SK-N-SH (cell line): ENCODE data around the gene HOXC5.

ENCODE experiments used
- CHD2 ChIP-seq: fragments of 150-350 bp; IDR thresholded peaks from 2 replicates; pipeline ENCODE4 v1.6.1; 2018; ENCODE audit warnings: low read length; ENCODE audit not compliant: partially characterized antibody
- CTCF ChIP-seq: fragments of 200-600 bp; sonication (generic); IDR thresholded peaks from 2 replicates; pipeline ENCODE4 v1.6.1; 2017; ENCODE audit warnings: antibody characterized with exemption, mild to moderate bottlenecking, moderate library complexity
- EZH2phosphoT487 ChIP-seq: fragments of 200-600 bp; sonication (generic); IDR thresholded peaks from 2 replicates; pipeline ENCODE4 v1.6.1; 2017; ENCODE audit warnings: low read depth, mixed run types, mild to moderate bottlenecking, antibody characterized with exemption, moderate library complexity, borderline replicate concordance
- FOXJ3 ChIP-seq: sonication (generic); formaldehyde crosslinking; IDR thresholded peaks from 2 replicates; pipeline ENCODE4 v1.5.1; 2020; ENCODE audit warnings: mild to moderate bottlenecking, missing genetic modification reagents
- FOXM1 ChIP-seq: IDR thresholded peaks from 2 replicates; pipeline ENCODE4 v1.4.0; 2012; ENCODE audit warnings: low read depth, mild to moderate bottlenecking
- SIN3A ChIP-seq: IDR thresholded peaks from 2 replicates; pipeline ENCODE4 v1.6.1; 2012; ENCODE audit warnings: low read depth, mild to moderate bottlenecking, low read length, moderate library complexity, borderline replicate concordance

GRCh38 chr12:53995002-53995377, 37.9 kb upstream of the HOXC5 start:
- TF ChIP-seq CTCF, result no peak
- TF ChIP-seq EZH2phosphoT487, result no peak
- TF ChIP-seq SIN3A, result no peak
- TF ChIP-seq FOXM1, result no peak
- TF ChIP-seq CHD2, result no peak
- TF ChIP-seq FOXJ3 (CRISPR knock-in tag), result no peak
